Neural crest cell (in vitro differentiated cells): Measurements from ENCODE around the gene GORASP1. TPM values are rescaled to one million over a fixed set of nuclear protein-coding genes. Genes with fewer than 3 reads are reported as not detected.
"Not testable (repeated sequence)": the region's sequence is repeated elsewhere in the genome, so short reads cannot be mapped to it uniquely, and the experiment has no call there.

ENCODE experiments used
- DNase-seq: peaks from one replicate; pipeline ENCODE4 v3.0.0; 2021; ENCODE audit warnings: low read depth, mixed read lengths, low spot score
- H3K27ac Mint-ChIP-seq: one replicate; pipeline ENCODE4 v1.8.0; 2021; ENCODE audit warnings: mild to moderate bottlenecking, mixed read lengths; ENCODE audit not compliant: unreplicated experiment
- H3K27me3 Mint-ChIP-seq: 2 replicates; pipeline ENCODE4 v1.8.0; 2021; ENCODE audit warnings: low read depth, mild to moderate bottlenecking, mixed read lengths
- H3K36me3 Mint-ChIP-seq: 2 replicates; pipeline ENCODE4 v1.8.0; 2021; ENCODE audit warnings: low read depth, mild to moderate bottlenecking, mixed read lengths
- H3K4me1 Mint-ChIP-seq: 2 replicates; pipeline ENCODE4 v1.8.0; 2021; ENCODE audit warnings: mixed read lengths
- H3K4me3 Mint-ChIP-seq: one replicate; pipeline ENCODE4 v1.8.0; 2021; ENCODE audit warnings: mild to moderate bottlenecking, mixed read lengths
- H3K9me3 Mint-ChIP-seq: 2 replicates; pipeline ENCODE4 v1.8.0; 2021; ENCODE audit warnings: mixed read lengths
- total RNA-seq: library from RNA; stranded (reverse); gene quantifications from 2 replicates; pipeline ENCODE4 v1.2.1, GENCODE V29; 2021
- TF ChIP-seq, protein P1 (sequence below): fragments of 200-600 bp; sonication (generic); conservative IDR thresholded peaks from 2 replicates; pipeline ENCODE4 v1.5.0; 2021; ENCODE audit warnings: antibody characterized with exemption, mild to moderate bottlenecking

The GORASP1 gene
- total RNA-seq, 1 donor from 2014 or later, result 54.0 TPM

DNA sequence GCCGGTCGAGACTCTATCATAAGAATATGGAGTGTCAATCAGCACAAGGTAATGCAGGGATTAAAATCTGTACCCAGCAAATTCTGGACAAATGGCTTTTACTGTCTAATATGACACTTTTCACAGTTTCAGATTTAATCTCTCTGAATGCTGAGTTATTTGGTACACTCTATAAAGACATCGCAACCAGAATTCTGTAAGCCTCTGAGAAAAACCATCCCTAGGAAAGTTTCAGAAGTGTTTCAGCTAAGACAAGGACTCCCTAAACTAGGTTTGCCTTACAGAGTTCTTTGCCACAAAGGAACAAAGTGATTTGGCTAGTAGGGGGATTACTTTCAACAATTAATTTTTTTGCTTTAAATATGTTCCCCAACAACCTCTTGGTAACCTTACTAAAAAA lies 44.3 kb downstream of the GORASP1 start:
- TF ChIP-seq, protein P1, sequence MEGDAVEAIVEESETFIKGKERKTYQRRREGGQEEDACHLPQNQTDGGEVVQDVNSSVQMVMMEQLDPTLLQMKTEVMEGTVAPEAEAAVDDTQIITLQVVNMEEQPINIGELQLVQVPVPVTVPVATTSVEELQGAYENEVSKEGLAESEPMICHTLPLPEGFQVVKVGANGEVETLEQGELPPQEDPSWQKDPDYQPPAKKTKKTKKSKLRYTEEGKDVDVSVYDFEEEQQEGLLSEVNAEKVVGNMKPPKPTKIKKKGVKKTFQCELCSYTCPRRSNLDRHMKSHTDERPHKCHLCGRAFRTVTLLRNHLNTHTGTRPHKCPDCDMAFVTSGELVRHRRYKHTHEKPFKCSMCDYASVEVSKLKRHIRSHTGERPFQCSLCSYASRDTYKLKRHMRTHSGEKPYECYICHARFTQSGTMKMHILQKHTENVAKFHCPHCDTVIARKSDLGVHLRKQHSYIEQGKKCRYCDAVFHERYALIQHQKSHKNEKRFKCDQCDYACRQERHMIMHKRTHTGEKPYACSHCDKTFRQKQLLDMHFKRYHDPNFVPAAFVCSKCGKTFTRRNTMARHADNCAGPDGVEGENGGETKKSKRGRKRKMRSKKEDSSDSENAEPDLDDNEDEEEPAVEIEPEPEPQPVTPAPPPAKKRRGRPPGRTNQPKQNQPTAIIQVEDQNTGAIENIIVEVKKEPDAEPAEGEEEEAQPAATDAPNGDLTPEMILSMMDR, result no peak
- H3K27ac Mint-ChIP-seq, result no peak overlapping the region

DNA sequence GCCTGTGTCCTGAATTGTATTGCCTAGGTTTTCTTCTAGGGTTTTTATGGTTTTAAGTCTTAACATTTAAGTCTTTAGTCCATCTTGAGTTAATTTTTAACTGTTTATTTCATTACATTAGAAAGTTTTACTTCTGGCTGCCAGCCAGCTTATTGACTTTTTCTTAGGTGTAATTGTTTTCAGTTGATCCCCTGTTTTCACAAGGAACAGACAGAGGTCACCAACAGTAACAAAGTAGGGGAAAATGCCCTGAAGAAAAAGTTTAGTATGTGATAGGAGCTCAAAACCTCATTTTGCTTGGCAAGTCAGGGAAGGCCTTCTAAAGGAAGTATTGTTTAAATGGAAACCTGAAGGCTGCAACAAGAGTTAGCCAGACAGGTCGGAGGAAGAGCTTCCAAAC lies 45.2 kb downstream of the GORASP1 start:
- H3K9me3 Mint-ChIP-seq, result peaks cover 2% of the 10 kb centered on the region
- TF ChIP-seq, protein P1, result no peak
- H3K27ac Mint-ChIP-seq, result no peak overlapping the region
- DNase-seq, result no peak
- H3K27me3 Mint-ChIP-seq, result no peaks in the 10 kb centered on the region
- H3K36me3 Mint-ChIP-seq, result peaks cover 4% of the 10 kb centered on the region
- H3K4me1 Mint-ChIP-seq, result peaks cover 31% of the 10 kb centered on the region
- no peak overlapping the region for H3K4me3 Mint-ChIP-seq

More for the DNA sequence above, 44.3 kb downstream of the GORASP1 start:
- Mint-ChIP-seq H3K9me3 (peaks cover 2% of the 10 kb centered on the region), H3K4me1 (peaks cover 31% of the 10 kb centered on the region), H3K36me3 (peaks cover 4% of the 10 kb centered on the region), H3K4me3 (no peak overlapping the region), H3K27me3 (no peaks in the 10 kb centered on the region)
- DNase-seq, result no peak

DNA sequence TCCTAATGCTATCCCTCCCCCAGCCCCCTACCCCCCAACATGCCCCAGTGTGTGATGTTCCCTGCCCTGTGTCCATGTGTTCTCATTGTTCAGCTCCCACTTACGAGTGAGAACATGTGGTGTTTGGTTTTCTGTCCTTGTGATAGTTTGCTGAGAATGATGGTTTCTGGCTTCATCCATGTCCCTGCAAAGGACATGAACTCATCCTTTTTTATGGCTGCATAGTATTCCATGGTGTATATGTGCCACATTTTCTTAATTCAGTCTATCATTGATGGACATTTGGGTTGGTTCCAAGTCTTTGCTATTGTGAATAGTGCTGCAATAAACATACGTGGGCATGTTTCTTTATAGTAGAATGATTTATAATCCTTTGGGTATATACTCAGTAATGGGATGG lies 46.2 kb downstream of the GORASP1 start:
- DNase-seq, H3K27me3 Mint-ChIP-seq, H3K36me3 Mint-ChIP-seq, H3K4me3 Mint-ChIP-seq, H3K9me3 Mint-ChIP-seq, H3K27ac Mint-ChIP-seq: not testable (repeated sequence)
- peaks cover 39% of the 10 kb centered on the region for H3K4me1 Mint-ChIP-seq

DNA sequence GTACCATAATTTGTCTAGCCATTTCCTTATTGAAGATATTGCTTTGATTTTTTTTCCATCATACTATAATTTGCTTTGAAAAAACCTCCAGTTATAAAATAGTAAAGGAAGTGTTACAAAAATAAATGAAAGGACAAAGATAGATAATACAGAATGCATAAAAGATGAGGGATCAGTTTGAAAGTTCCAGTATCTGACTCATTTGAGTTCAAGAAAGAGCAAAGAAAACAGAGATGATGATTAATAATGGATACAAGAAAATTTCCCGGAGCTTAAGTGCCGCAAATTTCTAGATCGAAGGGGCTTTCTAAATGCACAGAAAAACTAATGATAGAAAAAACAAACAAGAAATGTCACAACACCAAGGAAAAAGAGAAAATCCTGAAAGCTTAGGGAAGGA lies 51.3 kb downstream of the GORASP1 start:
- H3K9me3 Mint-ChIP-seq, result peaks cover 2% of the 10 kb centered on the region
- H3K36me3 Mint-ChIP-seq, result no peaks in the 10 kb centered on the region
- peaks cover 43% of the 10 kb centered on the region for H3K4me1 Mint-ChIP-seq
- no peak overlapping the region for H3K27ac Mint-ChIP-seq
- DNase-seq, result no peak
- TF ChIP-seq, protein P1, result no peak
- H3K27me3 Mint-ChIP-seq, result no peaks in the 10 kb centered on the region
- H3K4me3 Mint-ChIP-seq, result peak overlapping the region; percentile 17

DNA sequence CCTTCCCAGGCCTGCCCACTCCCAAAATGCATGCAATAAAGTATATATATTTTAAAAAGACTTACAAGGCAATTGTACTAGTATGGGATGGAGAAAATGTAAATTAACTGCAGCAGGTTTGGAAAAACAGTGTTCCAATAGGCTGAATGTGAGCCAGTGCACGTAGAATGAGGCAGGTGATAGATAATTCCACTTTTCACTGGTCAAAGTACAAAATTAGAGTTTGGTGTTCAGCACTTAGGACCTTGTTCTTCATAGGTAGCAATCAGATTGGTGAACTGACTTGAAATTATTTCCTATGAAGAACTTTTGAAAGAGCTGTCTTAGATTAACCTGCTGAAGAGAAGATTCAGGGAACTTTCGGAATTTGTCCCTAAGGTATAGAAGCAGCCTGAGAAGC lies 53.7 kb downstream of the GORASP1 start:
- Mint-ChIP-seq H3K27ac (no peak overlapping the region), H3K9me3 (no peaks in the 10 kb centered on the region), H3K4me3 (peak overlapping the region; percentile 81), H3K36me3 (no peaks in the 10 kb centered on the region), H3K4me1 (peaks cover 35% of the 10 kb centered on the region), H3K27me3 (peaks cover 15% of the 10 kb centered on the region)
- TF ChIP-seq, protein P1, result no peak
- no peak for DNase-seq

DNA sequence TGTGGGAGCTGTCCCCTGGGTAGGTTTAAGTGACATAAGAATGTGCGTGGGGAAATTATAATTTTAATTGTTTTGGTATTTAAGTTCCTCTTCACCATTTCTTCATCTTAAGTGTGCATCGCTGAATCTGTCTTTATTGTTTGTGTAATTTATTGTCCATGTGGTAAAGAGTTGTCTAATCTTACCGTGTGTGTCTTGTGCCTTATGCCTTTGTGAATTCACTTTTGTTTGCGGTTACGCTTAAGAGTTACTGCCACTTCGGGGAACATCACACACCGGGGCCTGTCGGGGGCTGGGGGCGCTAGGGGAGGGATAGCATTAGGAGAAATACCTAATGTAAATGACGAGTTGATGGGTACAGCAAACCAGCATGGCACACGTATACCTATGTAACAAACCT lies 54.8 kb downstream of the GORASP1 start:
- Mint-ChIP-seq H3K27me3 (peaks cover 21% of the 10 kb centered on the region), H3K4me3 (peak overlapping the region; percentile 94), H3K9me3 (no peaks in the 10 kb centered on the region), H3K27ac (peak overlapping the region; percentile 74), H3K36me3 (no peaks in the 10 kb centered on the region), H3K4me1 (peaks cover 31% of the 10 kb centered on the region)
- DNase-seq, result no peak
- TF ChIP-seq, protein P1, result no peak
